Skeletal muscle satellite cell (primary cell): ENCODE data around the gene VASN.

Source experiments
- H3K27me3 ChIP-seq: 2 replicates; pipeline ENCODE4 v1.7.0; 2013; ENCODE audit warnings: low read length; ENCODE audit not compliant: control insufficient read depth, insufficient read depth
- H3K36me3 ChIP-seq: 2 replicates; pipeline ENCODE4 v1.7.0; 2013; ENCODE audit warnings: mild to moderate bottlenecking, control low read depth, low read length; ENCODE audit not compliant: insufficient read depth
- H3K4me1 ChIP-seq: 2 replicates; pipeline ENCODE4 v1.7.0; 2013; ENCODE audit warnings: low read length; ENCODE audit not compliant: control insufficient read depth, insufficient read depth
- H3K4me2 ChIP-seq: 2 replicates; pipeline ENCODE4 v1.7.0; 2013; ENCODE audit warnings: mild to moderate bottlenecking, low read length
- H3K4me3 ChIP-seq: 2 replicates; pipeline ENCODE4 v1.7.0; 2013; ENCODE audit warnings: low read length
- H3K9ac ChIP-seq: 2 replicates; pipeline ENCODE4 v1.7.0; 2013; ENCODE audit warnings: mild to moderate bottlenecking, low read depth, low read length, moderate library complexity
- H3K9me3 ChIP-seq: replicated peaks from 2 replicates; pipeline ENCODE4 v1.7.0; 2013; ENCODE audit warnings: mild to moderate bottlenecking, control low read depth, low read length

The VASN gene

GRCh38 chr16:4407543-4408322 is 36.1 kb downstream of the VASN start:
- Histone ChIP-seq H3K36me3 (peaks cover 30% of the 10 kb centered on the region), H3K9ac (no peak overlapping the region)

GRCh38 chr16:4408323-4408690 is 36.7 kb downstream of the VASN start:
- Histone ChIP-seq H3K4me2 (no peak overlapping the region), H3K4me1 (peaks cover 32% of the 10 kb centered on the region), H3K9me3 (no peaks in the 10 kb centered on the region), H3K36me3 (peaks cover 30% of the 10 kb centered on the region), H3K27me3 (no peaks in the 10 kb centered on the region), H3K9ac (no peak overlapping the region), H3K4me3 (no peak overlapping the region)

More at GRCh38 chr16:4407543-4408322, 36.1 kb downstream of the VASN start:
- H3K4me3 ChIP-seq = no peak overlapping the region
- H3K4me1 ChIP-seq = peaks cover 32% of the 10 kb centered on the region
- H3K27me3 ChIP-seq = no peaks in the 10 kb centered on the region
- H3K9me3 ChIP-seq = no peaks in the 10 kb centered on the region
- H3K4me2 ChIP-seq = no peak overlapping the region

DNA sequence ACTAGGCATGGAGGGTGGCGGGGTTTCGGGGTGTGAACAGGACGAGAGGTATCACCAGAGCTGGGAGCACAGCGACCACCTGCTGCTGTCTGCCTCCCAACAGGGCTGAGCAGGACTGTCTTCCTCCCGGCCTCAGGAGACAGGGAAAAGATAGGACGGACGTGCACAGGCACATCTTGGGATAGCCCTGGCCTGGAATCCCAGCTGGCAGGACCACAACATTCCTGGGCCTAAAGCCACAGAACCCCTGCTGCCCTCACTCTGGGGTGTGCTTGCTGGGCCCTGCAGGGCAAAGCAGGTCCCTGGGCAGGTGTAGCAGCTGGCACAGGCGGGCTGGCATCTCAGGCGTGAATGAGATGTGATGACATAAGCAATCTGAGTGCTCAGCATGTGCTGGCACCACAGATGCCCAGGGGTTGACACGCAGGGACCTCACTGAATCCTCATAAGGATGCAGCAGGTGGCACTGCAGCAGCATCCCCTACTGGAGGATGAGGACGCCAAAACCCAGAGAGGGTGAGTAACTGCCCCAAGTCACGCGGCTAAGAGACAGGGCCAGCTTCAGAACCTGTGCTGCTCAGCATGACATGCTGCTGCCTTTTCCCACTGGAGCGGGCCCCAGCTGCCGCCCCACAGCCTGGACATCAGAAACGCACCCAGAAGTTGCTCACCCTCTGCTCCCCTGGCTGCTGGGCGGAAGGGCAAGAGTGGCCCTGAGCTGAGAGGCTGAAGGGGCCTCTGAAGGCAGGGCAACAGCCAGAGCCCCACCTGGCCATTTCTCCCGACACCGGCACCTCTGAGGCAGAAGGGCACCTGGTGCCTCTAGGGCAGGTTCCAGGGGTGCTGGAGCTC is 37.7 kb downstream of the VASN start:
- Histone ChIP-seq H3K9ac (no peak overlapping the region), H3K4me3 (no peak overlapping the region), H3K27me3 (no peaks in the 10 kb centered on the region), H3K9me3 (no peaks in the 10 kb centered on the region), H3K4me2 (no peak overlapping the region), H3K36me3 (peaks cover 26% of the 10 kb centered on the region), H3K4me1 (peaks cover 32% of the 10 kb centered on the region)

DNA sequence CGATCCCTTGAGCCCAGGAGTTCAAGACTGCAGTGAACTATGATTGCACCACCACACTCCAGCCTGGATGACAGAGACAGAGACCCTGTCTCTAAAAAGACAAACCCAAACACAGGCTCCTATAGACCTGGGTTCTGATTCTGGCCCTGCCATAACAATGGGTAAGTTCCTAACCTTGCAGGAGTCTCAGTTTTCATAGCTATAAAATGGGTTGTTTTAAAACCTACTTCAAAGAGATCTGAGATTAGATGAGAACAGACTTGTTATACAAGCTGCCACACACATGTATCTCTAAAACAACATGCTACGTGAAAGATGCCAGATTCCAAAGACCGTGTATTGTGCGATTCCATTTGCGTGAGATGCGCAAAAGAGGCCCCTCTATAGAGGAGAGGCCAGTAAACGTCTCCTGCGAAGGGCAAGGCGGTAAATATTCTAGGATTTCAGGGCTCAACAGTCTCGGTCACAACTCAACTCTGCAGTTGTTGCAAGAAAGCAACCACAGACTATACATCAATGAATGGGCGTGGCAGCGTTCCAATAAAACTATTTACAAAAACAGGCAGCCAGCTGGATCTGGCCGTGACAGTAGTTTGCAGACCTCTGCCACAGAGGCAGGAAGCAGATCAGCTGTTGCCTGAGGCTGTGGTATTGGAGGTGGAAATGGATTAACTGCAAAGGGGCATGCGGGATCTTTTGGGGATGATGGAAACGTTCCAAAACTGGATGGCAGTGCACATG is 38.9 kb downstream of the VASN start:
- H3K4me3 ChIP-seq = no peak overlapping the region
- no peak overlapping the region for H3K9ac ChIP-seq
- H3K9me3 ChIP-seq = no peaks in the 10 kb centered on the region
- H3K27me3 ChIP-seq = no peaks in the 10 kb centered on the region
- H3K4me1 ChIP-seq = peaks cover 41% of the 10 kb centered on the region
- H3K4me2 ChIP-seq = peak overlapping the region; percentile 13
- H3K36me3 ChIP-seq = peaks cover 20% of the 10 kb centered on the region

DNA sequence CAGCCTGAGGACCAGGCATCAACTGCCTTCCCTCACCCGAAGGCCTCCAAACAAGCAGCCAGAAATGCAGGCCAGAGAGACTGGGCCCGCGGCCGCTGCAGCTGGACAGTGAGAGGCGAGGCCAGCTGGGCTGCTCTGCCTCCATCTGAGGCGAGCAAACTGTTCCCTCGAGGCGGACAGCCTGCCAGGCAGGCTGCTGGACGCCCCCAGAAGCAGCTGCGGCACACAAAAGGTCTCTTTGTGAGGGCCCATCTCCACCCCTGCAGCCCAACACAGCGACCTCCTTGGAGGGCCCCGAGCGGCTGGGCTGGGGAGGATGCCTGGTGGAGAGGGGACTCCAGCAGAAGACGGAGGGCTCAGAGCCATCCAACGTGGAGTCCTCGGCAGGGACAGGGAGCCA is 40.0 kb downstream of the VASN start:
- Histone ChIP-seq H3K9ac (peak overlapping the region; percentile 28), H3K36me3 (peaks cover 20% of the 10 kb centered on the region), H3K4me1 (peaks cover 43% of the 10 kb centered on the region), H3K27me3 (no peaks in the 10 kb centered on the region), H3K4me3 (no peak overlapping the region), H3K9me3 (no peaks in the 10 kb centered on the region), H3K4me2 (no peak overlapping the region)

DNA sequence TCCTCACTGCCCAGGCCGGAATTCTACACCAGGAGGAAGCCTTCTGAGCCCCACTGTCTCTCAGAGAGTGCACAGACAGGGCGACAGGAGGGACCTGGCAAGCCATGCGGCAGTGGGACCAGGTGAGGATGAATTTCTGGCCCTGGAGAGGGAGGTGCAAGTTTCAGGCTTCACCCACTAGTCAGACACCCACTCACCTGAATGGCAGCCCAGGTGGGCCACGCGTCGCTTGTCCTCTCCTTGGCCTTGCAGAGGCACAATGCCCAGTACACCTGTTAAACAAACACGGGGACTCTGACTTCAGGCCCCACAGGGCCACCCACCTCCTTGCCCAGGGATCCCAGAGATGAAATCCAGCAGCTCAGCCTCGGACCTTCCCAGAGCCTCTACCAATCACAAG is 40.5 kb downstream of the VASN start:
- Histone ChIP-seq H3K27me3 (no peaks in the 10 kb centered on the region), H3K4me2 (no peak overlapping the region), H3K9me3 (no peaks in the 10 kb centered on the region), H3K4me3 (no peak overlapping the region), H3K4me1 (peaks cover 47% of the 10 kb centered on the region), H3K9ac (peak overlapping the region; percentile 28), H3K36me3 (peaks cover 20% of the 10 kb centered on the region)

- Histone ChIP-seq H3K9me3 (no peaks in the 10 kb centered on the region), H3K27me3 (no peaks in the 10 kb centered on the region), H3K4me3 (no peak overlapping the region), H3K36me3 (peaks cover 13% of the 10 kb centered on the region), H3K4me2 (no peak overlapping the region), H3K4me1 (peaks cover 44% of the 10 kb centered on the region), H3K9ac (no peak overlapping the region)
These were observed 41.2 kb downstream of the VASN start for GRCh38 chr16:4412854-4413253.

DNA sequence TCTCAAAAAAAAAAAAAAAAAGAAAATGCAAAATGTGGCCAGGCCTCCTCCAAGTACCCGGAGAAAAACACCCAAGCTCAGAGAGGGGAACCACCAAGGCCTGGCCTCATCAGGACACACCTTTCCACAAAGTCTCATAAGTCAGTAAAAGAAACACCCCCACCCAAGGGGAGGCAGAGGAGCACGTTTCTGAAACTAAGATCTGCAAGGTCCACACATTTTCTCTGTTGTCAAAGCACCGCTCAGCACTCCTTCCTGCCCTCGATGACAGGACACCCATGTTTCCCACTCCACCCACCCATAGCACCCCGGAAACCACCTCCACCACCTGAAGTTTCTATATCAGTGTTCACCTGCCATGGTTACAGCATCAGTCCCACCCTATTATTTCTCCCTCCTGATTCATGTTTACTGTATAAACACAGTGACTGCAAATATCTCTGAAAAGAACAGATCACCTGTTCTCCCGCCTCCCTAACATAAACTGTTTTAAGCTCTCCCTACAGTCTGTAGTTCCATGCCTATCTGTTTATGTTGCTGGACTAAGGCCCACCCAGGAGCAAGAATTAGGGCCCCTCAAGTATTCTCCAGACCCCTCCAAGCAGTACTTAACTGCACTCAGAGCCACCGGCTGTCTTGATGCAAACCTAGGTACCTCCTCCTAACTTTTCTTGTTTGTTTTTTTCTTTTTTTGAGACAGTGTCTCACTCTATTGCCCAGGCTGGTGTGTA is 42.7 kb downstream of the VASN start:
- H3K4me1 ChIP-seq = peaks cover 38% of the 10 kb centered on the region
- H3K9ac ChIP-seq = no peak overlapping the region
- H3K36me3 ChIP-seq = peaks cover 13% of the 10 kb centered on the region
- H3K9me3 ChIP-seq = no peaks in the 10 kb centered on the region
- H3K4me2 ChIP-seq = no peak overlapping the region
- H3K4me3 ChIP-seq = no peak overlapping the region
- H3K27me3 ChIP-seq = no peaks in the 10 kb centered on the region

DNA sequence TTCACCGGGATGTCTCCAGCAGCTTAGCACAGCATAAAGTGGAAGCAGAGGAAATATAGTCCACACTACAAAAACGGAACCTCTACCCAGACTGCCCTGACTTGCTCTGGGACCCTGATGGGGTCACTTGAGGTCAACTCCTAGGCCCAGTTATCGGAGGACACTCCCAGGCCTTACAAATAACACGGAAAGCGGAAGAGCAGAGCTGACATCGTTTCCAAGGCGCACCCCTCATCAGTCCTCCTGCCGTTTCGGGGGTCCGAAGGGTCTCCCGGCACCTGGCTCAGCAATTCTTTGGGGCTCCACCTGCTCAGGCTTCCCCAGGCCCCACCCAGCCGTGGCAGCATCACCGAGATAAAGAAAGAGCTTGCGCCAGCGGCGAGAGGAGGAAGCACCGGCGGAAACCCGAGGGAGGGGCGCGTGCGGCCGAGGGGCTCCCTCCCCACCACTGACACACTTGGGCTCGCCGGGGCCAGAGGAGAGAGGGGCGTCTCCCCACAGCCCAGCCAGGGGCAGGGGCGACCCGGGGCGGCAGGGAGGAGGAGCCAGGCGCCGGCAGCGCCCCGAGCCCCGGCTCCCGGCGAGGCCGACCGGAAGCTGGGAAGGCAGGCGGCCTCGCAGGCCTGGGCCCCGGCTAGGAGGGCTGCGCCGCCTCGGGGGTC is 44.0 kb downstream of the VASN start:
- no peaks in the 10 kb centered on the region for H3K9me3 ChIP-seq
- H3K4me3 ChIP-seq = peak overlapping the region; percentile 88
- peaks cover 33% of the 10 kb centered on the region for H3K4me1 ChIP-seq
- peak overlapping the region; percentile 100 for H3K4me2 ChIP-seq
- peak overlapping the region; percentile 91 for H3K9ac ChIP-seq
- H3K36me3 ChIP-seq = peaks cover 13% of the 10 kb centered on the region
- H3K27me3 ChIP-seq = no peaks in the 10 kb centered on the region

DNA sequence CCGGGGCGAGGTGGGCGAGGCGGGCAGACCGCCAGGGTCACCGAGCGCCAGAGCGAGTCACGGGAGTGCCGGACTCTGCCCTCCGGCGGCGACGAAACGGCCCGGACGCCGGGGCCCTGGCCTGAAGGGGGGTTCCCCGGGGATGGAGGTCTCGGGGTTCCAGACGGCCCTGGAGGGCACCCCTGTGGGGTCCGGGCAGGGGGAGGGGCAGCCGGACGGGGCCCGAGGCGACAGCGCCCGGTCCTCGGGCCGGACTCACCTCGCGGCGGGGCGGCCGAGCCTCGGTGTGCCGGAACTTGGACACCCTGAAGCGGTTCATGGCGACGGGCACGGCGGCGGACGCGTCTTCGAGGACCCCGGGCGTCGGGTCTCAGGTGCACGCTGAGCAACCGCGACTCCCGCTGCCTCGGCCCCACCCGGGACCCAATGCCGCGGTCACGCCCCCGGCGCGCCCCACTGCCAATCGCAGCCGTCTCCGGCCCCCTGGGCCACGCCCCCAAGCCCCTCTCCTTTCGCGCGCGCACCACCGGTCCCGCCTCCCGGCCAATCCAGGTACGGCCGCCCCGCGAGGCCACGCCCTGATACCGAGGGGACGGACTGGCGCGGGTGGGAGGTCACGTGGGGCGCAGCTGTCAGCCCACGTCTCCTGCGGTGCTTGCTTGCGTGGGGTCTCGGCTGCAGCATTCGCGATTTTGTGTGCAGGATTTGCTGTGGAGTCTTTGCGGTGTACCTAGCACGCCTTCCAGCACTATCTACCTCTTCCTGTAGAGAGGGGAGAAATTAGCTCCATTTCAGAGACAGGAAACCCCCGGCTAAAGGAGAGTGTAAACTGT is 44.8 kb downstream of the VASN start, which contains the start of gene CORO7:
Gene CORO7 (minus strand): TSS at position 397 of the 833 bp plus-strand sequence. CDS start 78 bp downstream, at position 319.
- Histone ChIP-seq H3K4me3 (peak within 1 kb of the TSS; percentile 88), H3K27me3 (no peaks in the 10 kb centered on the region), H3K4me2 (peak within 1 kb of the TSS; percentile 100), H3K9ac (peak within 1 kb of the TSS; percentile 91), H3K9me3 (no peaks in the 10 kb centered on the region), H3K4me1 (peaks cover 25% of the 10 kb centered on the region), H3K36me3 (peaks cover 13% of the 10 kb centered on the region)
